Pericardium fibroblast (primary cell): Measurements from ENCODE around the gene COX8A. TPM values are rescaled to one million over a fixed set of nuclear protein-coding genes. Genes with fewer than 3 reads are reported as not detected.

ENCODE experiments used
- total RNA-seq: library from RNA; depleted of rRNA; stranded (reverse); fragments of >200 nt; gene quantifications from 2 replicates; pipeline ENCODE4 v1.2.3, GENCODE V29; 2015

COX8A gene
- 324 and 331 TPM in 2 replicates for total RNA-seq

DNA sequence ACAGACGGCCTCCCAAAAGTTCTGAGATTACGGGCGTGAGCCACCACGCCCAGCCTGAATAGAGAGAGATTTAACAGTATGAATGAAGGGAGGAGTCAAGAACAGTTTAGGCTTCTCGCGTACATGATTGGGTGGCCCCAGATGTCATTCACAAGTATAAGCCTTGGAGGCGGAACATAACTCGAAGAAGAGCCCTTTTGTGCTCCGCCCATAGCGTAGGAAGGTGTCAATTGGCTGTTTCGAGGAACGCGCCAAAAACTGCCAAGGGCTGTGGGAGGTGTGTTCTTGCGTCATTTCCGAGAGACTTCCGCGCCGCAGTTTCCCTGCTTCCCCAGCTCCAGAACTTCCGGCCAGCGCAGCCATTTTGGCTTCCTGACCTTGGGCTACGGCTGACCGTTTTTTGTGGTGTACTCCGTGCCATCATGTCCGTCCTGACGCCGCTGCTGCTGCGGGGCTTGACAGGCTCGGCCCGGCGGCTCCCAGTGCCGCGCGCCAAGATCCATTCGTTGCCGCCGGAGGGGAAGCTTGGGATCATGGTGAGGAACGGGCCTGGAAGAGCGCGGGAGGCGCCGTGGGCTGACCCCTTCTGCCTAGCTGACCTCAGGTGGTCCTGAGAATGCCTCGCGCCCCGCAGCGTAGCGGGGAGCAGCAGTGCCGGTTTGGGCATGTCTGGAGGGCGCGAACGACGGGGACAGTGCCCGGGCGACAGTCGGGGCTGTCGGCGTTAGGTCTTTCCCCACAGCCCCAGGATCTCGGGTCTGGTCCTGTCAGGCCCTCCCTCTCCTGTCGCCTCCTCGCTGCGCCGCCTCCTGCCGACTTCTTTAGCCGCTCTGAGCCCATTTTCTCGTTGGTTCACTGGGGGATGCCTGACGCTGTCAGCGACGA is at the start of gene COX8A:
Gene COX8A, plus strand, starts transcription at position 362 of the 885 bp plus-strand sequence. Its CDS starts 61 bp downstream, at position 423.

GRCh38 chr11:63938479-63939396 is 35.7 kb upstream of the COX8A start, which contains the start of gene NAA40:
Gene NAA40, plus strand, starts transcription at chr11:63939002. Its CDS starts 95 bp downstream, at chr11:63939097.

DNA sequence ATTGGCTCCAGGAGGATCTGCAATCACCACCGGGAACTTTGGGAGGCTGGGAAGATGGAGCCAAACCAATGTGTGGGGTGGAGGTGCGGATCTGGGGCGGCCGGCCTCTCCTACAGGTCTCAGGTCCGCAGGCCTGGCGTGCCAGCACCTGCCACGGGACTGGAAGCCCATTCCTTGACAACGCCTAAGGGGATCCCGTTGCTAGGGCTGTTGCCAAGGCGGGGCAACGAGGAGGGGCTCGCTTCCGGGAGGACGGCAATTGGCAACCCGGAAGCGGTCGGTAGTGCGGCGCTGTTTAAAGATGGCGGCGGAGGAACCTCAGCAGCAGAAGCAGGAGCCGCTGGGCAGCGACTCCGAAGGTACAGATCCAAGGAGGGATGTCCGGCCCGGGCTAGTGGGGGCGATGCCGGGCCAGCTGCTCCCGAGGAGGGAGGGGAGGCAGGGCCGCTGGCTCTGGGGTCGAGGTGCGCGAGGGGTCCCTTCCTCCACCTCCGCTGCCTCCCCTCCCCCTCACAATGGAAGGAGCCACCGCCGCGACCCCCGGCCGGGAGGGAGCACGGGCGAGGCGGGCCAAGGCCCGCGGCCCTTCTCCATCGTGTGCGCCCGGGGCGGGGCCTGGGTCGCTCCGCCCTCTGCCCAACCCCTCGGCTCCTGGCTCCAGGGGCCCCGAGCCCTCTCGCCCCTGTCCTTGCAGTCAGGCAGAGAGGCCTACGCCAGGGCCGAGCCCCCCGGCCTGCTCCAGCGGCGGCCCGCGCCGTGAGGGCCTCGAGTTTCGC is 11.9 kb downstream of the COX8A start, which contains the start of gene OTUB1:
Gene OTUB1, plus strand, starts transcription at position 283 of the 776 bp plus-strand sequence. Its CDS starts 19 bp downstream, at position 302.

Other genes starting within 250 kb of the COX8A start
- gene ZFTA, start 205.8 kb upstream of the COX8A start, total RNA-seq: 34.9 and 35.2 TPM in 2 replicates
- gene SPINDOC, start 161.2 kb upstream of the COX8A start, total RNA-seq: 17.3 and 29.2 TPM in 2 replicates
- gene MARK2, start 135.5 kb upstream of the COX8A start, total RNA-seq: 12.7 and 14.0 TPM in 2 replicates
- 7.8 and 8.4 TPM in 2 replicates for gene RCOR2, start 57.5 kb upstream of the COX8A start, total RNA-seq
- 7.9 and 11.3 TPM in 2 replicates for gene NAA40, start 35.6 kb upstream of the COX8A start, total RNA-seq
- 83.1 and 89.2 TPM in 2 replicates for gene OTUB1, start 11.8 kb downstream of the COX8A start, total RNA-seq
- gene FLRT1, start 61.3 kb downstream of the COX8A start, total RNA-seq: 0.12 and 0.60 TPM in 2 replicates
- 24.4 and 39.9 TPM in 2 replicates for gene MACROD1, start 191.5 kb downstream of the COX8A start, total RNA-seq
- gene STIP1, start 211.6 kb downstream of the COX8A start, total RNA-seq: 88.1 and 90.1 TPM in 2 replicates
- gene FERMT3, start 232.1 kb downstream of the COX8A start, total RNA-seq: 3.2 and 3.4 TPM in 2 replicates